GM18502 (cell line): ENCODE measurements around the gene CSGALNACT2.
"Not testable (repeated sequence)": the region's sequence is repeated elsewhere in the genome, so short reads cannot be mapped to it uniquely, and the experiment has no call there.

Experiments
- ATAC-seq: cut with Tn5 transposase; IDR thresholded peaks from one replicate; pipeline ENCODE4 v1.9.1; 2021; ENCODE audit warnings: mild to moderate bottlenecking; ENCODE audit not compliant: unreplicated experiment, poor library complexity

The CSGALNACT2 gene

DNA sequence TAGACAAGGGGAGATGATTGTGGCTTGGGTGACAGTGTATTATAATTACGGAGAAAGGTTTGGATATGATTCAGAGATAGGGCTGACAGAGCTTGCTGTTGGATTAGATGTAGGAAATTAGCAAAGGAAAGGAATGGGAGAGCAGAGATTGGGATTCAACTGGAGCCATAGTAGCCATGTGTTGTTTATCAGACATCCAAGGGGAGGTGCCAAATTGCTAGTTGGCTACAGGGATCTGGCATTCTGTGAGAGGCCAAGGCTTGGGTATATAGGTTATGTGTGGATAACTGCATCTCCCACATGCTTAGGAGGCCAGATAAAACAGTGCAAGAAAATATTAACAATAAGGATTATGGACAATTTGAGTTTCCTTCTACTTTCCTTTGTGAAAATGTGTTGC lies 34.9 kb downstream of the CSGALNACT2 start:
- no peak for ATAC-seq

DNA sequence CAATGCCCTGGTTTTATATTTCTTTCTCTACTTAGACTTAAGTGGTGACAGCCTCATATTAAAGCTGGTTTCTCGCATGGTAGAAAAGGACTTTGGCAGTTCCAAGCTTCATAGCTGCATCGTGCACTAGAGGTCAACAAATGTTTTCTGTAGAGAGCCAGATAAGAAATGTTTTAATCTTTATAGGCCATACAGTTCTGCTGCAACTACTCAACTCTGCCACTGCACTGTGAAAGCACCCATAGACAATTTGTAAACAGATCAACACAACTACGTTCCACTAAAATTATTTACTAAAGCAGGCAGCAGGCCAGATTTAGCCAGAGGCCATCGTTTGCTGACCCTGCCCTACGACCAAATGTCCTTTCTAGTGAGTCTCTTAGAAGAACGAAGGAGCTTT lies 36.7 kb downstream of the CSGALNACT2 start:
- no peak for ATAC-seq

DNA sequence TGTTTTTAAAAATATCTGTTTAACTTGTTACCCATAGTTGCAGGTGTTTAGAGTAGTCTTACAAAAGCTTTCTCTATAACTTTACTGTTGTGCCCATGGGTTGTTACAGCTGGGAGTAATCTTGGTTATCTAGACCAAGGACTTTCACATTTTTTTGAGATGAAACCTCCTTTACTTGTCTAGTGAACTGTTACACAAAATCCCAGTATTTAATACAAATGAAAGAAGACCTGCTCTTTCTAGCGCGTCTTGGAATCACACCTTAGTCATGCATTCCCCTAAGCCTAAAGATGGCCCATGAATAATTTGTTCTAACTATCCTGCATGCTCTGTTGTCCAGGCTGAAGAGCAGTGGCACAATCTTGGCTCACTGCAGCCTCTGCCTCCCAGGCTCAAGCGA lies 38.0 kb downstream of the CSGALNACT2 start:
- ATAC-seq: no peak

DNA sequence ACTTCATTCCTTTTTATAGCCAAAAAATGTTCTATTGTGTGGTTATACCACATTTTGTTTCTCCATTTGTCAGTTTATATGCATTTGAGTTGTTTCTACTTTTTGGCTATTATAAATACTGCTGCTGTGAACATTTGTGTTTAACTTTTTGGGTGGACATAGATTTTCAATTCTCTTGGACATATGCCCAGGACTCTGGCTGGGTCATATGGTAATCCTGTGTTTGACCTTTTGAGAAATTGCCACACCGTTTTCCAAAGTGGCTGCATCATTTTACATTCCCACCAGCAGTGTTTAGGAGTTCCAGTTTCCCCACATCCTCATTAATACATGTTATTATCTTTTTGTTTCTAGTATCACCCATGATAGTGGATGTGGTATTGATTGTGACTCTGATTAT lies 39.4 kb downstream of the CSGALNACT2 start:
- no peak for ATAC-seq

DNA sequence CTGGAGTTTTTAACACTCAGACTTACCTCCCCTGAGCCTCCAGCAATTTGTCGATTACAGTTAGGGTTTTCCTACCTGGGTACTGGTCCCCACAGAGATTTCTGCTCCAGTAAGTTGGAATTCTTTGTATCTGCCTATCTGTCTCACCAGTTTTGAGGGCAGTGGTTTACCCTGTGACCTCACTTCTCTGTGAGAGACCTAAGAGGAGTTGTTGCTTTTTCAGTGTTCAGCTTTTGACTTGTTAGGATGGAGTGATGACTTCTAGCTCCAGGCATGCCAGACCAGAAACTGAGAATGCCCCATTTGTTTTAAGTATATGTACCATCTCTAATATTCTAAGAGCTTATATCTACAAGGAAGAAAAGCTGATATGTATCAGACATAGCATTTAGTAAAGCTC lies 42.9 kb downstream of the CSGALNACT2 start:
- ATAC-seq: no peak

DNA sequence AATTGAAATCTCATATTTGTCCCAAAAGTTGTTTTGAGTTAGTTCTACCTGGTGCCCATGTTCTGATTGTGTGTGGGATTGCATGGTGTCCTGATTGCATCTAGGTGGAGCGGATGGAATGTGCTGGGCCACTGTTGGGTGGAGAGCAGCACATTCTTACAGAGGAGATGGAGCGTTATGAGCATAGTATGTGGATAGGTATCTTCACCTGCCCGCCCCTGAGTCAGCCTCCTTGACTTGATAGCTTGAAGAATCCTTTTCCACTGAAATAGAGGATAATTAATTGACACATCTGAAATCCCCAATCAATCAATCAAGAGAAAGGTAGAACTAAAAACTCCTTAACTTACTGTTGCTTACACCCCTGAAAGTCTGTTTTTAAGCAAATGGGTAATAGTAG lies 45.5 kb downstream of the CSGALNACT2 start:
- ATAC-seq: not testable (repeated sequence)

DNA sequence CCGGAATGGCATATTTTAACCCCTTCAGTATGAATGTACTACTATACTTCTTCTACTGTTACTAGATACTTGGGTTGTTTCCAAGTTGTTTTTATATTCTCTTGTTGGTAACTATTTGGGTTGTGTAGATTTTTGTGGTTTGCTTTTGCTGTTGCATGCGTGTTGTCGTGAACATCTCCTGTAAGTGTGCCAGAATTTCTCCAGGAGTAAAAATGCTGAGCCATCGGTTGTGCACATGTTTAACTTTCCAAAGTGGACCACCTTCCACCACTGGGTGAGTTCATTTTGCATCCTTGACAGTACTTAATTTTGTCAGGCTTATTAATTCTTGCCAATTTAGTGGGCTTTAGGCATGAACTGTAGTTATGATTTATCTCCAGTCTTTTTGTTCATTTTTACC lies 47.9 kb downstream of the CSGALNACT2 start:
- ATAC-seq: no peak

DNA sequence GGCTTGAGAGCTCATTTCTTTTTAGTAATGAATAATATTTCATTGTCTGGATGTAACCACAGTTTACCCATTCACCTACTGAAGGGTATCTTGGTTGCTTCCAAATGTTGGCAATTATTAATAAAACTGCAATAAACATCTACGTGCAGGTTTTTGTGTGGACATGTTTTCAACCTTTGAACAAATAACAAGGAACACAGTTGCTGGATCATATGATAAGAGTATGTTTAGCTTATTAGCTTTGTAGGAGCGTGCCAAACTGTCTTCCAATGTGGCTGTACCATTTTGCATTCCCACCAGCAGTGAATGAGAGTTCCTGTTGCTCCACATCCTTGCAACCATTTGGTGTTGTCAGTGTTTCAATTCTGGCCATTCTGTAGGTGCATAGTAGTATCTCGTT lies 49.0 kb downstream of the CSGALNACT2 start:
- ATAC-seq: no peak

DNA sequence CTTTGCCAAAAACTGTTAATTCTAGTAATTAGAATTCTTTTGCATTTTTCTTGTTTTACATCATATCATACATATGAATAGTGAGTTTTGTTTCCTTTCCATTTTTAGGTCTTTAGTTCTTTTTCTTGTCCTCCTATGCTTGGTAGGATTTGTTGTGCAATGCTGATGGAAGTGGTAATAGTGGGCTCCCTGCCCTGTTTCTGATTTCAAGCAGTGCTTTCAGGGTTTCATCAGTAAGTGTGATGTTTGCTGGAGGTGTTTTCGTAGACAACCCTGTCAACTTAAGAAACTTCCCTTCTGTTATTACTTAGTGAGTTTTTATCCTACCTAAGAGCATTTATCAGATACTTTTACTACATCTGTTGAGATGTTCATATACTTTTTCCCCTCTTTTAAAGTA lies 50.5 kb downstream of the CSGALNACT2 start:
- no peak for ATAC-seq

DNA sequence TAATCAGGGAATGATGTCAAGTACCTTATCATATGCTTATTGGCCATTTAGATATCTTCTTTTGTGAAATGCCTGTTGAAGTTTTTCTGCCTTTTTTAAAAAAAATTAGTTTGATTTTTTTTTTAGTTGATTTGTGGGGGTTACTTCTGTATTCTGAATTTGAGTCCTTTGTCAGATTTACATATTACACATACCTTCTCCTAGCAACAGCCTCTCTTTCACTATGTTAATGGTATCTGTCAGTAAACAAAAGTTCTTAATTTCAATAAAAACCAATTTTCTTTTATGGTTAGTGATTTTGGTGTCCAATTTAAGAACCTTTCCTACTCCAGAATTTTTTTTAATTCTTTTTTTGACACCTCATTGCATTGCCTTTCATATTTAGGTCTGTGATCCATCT lies 52.0 kb downstream of the CSGALNACT2 start:
- ATAC-seq: no peak

DNA sequence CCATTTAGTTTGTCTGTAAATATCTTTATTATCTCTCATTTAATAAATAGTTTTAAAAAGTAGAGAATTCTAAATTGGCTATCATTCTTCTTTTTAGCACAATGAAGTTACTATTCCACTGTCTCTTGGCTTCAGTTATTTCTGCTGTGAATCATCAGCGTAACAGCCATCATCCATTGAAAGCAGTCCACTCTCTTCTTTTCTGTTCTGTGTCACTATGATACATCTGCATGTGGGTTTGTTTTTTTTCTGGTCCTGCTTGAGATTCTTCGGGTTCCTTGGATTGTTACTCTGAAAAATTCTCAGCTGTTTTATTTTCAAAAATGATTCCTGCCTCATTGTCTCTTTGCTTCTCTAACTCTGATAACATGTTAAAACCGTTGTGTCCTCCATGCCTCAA lies 52.5 kb downstream of the CSGALNACT2 start:
- ATAC-seq: no peak

DNA sequence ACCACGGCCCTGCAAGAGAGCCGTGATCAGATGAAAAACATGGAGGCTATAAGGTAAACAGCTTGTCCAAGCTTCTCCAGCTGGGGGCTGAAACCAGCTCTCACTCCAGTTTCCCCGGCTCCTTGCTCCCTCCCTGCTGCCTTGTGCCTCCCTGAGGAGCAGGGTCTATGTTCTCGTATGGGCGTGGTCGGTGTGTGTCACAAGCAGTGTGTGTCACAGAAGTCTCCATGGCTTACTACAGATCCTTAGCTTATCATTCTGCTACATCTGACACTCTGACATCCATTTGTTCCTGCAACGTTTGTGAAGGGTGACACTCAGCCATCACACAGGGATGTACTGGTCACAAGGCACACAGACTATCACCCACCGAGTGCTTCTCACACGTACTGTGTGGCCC lies 54.6 kb downstream of the CSGALNACT2 start:
- no peak for ATAC-seq

DNA sequence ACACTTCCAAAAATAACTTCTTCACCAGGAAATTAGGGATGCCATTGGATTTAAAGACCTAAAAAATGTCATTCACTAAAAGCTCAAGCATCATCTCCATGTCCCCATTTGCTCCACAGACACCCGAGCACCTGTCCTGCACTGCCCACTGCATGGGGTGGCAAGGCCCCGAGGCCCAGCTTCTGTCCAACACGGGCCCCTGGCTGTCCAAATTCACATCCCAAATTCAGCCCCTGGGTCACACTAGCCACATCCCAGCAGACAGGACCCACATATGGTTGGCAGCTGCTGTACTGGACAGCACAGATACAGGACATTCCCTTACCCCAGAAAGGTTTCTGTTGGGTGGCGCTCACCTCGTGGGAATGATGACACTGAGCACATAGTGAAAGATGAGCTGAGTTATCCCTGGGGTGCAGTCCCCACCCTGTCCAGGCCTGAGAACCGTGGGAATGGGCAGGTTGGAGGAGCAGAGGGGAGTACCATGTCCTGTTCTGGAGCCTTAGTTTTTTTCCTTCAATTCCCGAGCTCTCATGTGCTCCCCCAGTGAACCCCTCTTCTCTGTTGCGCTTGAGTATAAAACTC lies 55.3 kb downstream of the CSGALNACT2 start:
- no peak for ATAC-seq

DNA sequence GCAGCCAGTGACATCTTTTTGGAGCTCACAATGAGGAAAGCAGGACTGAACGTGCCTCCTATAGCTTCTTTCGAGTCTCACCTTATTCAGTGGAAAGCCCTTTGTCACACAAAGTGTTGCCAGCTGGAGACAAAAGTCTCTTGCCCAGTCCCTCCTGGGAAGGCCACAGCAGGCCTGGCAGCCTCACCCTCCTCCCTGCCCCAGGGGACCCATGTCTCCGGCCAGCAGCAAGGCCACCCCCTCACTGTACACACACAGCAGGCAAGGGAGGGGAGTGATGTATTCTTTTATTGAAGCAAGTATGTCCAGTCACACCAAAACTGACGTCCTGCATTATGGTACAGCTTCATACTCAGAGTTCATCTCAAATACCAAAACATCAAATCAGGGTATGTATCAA lies 56.0 kb downstream of the CSGALNACT2 start:
- no peak for ATAC-seq

DNA sequence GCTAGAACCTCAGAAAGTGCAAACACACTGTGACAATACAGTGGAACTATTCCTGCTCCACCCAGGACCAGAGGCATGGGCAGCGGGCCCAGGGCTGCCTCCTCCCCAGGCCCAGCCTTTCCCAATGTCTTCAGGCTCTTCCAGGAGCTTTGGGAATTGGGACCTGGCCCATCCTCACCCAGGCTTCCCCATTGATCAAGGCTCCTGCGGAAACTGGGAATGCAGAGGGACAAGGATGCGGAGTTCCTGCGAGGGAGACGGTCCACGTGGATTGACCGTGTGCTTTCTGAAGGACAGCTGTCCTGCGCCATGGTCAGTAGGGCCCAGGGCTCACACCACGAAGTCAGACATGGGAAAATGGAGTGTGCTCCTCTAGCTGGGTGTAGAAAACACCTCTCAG lies 56.6 kb downstream of the CSGALNACT2 start:
- ATAC-seq: no peak

DNA sequence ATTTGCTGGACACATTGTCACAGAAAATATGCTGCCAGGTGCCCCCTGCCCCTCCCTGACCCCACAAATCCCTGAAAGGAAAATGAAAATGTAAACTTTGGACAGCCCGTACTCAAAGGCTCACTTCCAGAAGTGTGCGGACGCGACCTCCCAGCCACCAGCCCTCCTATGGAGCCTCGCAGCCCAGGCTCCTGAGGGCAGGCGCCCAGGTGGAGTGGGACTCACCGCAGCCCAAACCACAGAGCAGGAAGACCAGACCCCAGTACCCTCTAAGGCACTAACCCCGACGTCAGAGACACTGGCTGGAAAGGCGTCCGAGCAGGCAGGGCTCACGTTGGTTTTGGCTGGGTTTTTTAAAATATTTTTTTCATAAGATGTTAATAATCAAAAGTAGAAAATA lies 57.3 kb downstream of the CSGALNACT2 start:
- ATAC-seq: no peak

DNA sequence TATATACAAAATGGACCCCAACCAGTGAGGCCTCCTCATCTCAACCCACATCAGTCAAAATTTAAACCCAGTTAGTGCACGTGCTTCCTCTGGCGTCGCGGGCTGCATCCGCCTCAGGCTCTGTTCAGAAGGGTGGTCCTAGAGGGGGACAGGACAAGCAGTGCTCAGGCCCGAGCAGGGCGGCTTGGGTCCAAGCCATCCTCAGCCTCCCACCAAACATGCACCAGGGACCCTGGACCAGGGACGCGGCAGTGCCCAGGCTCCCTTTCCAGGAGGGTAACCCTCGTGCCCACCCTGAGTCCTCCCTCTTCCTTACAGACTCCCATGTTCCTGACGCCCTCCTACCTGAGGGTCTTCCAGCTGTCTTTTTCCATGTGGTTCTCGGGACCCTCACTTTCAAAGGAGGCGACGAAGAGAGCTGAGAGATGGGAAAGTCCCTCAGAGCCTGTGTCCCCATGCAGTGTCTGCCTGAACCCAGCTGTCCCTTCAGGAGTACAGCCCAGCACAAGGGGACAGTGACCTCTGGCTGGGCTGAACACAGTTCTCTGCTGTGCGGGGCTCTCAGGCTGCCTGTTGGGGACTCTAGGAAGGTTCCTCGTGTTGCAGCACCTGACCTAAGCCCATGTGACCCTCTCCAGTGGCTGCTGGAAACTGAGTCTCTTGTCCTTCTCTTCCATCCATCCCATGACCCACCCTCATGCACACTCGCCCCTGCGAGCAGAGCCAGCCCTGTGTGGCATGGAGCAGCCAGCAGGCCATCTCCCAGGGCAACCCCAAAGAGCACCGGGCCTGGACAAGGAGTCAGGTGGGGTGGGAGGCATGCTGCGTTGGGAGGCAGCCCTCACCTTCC lies 58.1 kb downstream of the CSGALNACT2 start:
- no peak for ATAC-seq

DNA sequence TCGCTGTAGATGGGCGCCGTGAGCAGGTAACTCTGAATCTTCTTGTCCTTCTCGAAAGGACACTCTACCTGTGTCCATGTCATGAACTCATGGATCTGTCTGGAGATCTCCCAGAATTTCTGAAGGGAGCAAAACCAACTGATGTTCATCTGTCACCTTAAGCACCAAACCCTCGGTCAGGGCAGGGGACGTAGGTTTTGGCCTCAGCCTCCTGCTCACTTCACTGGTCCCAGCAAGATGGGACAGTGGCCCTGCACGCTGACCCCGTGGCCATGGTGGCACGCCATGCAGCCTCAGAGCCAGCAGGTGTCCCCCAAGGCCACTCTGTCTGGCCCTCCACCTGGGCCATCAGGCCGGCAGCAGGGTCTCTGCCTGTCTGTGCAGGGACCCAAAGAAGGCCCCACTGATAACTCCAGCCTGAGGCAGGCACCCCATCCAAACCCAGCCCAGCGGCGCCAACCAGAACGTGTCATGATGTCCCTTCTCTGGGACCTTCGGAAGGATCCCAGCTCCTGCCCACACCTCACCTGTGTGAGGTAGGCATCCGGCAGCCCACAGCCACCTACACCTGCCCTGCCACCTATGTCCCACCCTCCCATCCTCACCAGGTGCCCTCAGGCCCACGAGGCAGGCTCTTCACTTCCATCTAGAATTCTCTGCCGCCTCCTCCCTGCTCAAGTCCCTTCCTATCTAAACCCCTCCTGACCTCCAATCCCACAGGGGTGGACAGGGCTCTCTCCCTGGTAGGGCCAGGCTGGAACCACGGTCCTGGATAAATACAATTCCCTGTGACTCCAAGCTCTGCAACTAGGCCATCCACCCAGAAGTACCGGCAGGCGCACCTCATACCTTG lies 59.0 kb downstream of the CSGALNACT2 start:
- ATAC-seq: no peak

DNA sequence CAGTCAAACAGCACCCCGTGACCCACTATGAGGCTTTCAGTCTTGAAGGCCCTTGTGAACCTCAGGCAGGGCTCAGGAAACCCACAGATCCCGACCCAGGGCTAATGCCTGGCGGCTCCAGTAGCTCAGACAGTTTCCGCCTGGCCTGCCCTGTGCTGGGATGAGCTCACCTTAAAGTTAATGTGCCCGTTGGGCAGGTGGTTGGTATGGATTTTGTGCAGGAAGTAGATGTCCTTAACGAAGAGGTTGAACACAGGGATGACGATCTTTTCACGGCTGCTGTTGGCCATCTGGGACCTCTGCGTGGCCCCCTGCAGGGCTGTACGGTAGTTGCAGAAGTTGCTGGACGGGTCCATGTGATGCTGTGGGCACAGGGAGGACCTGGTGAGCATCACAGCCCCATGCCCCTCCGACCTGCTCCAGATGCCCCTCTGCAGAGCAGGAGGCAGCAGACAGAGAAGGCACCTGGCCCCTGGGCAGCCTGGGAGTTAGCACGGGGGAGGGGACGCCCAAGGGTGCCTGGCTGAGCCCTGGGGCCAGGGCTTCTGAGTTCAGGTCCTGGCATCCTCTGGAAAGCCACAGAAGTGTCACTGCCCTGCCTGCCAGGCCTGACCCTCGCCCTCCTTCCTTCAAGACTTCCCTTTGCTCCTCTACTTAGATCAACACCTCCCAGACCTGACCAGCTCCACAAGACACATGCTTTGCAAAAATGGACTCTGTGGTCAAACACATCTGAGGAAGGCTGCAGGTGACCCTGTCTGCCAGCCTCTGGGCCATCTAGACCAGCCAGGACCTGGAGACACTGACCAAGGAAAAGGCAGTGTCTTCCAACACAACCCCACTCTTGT lies 59.8 kb downstream of the CSGALNACT2 start:
- no peak for ATAC-seq

DNA sequence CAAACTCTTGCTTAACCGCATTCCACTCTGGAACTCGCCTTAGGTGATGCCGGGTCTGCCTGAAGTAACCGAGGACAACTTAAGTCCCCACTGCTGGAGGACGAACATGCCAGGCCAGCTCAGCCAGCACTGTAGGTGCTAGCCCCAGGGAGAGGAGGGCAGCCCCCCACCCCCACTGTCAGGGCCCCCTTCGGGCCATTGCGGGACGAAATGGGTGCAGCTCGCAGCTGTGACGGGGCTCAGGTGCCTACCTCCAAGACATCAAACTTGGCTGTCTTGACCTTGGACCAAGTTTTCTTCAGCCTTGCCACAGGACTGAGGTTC lies 60.4 kb downstream of the CSGALNACT2 start:
- ATAC-seq: no peak
